ENCODE measurements around the gene CERS3. TPM values are rescaled to one million over a fixed set of nuclear protein-coding genes. Genes with fewer than 3 reads are reported as not detected.
"Not testable (repeated sequence)": the region's sequence is repeated elsewhere in the genome, so short reads cannot be mapped to it uniquely, and the experiment has no call there.

CERS3 gene
- polyA plus RNA-seq, 3 donors, result 0.03 to 0.26 TPM; not detected in 1

- DNase-seq (ENCODE audit: extremely low read depth in 1 of 11, low read depth in 9 of 11, low spot score in 4 of 11), result no peak
Observed at GRCh38 chr15:100484443-100484842, 44.3 kb downstream of the CERS3 start.

- DNase-seq (ENCODE audit: extremely low read depth in 1 of 11, low read depth in 9 of 11, low spot score in 4 of 11), result no peak
Observed at GRCh38 chr15:100483370-100483769, 45.4 kb downstream of the CERS3 start.

GRCh38 chr15:100476805-100477204 lies 51.9 kb downstream of the CERS3 start:
- no peak for DNase-seq (ENCODE audit: extremely low read depth in 1 of 11, low read depth in 9 of 11, low spot score in 4 of 11)

GRCh38 chr15:100472736-100473135 lies 56.0 kb downstream of the CERS3 start:
- DNase-seq (ENCODE audit: extremely low read depth in 1 of 11, low read depth in 9 of 11, low spot score in 4 of 11), result no peak

- DNase-seq (ENCODE audit: extremely low read depth in 1 of 11, low read depth in 9 of 11, low spot score in 4 of 11), result no peak
Observed at GRCh38 chr15:100471933-100472332, 56.8 kb downstream of the CERS3 start.

- peak in 1 of 11 donors; percentile 4 for DNase-seq (ENCODE audit: extremely low read depth in 1 of 11, low read depth in 9 of 11, low spot score in 4 of 11)
Observed at GRCh38 chr15:100468285-100468684, 60.5 kb downstream of the CERS3 start.

GRCh38 chr15:100466073-100466472 lies 62.7 kb downstream of the CERS3 start:
- DNase-seq (ENCODE audit: extremely low read depth in 1 of 11, low read depth in 9 of 11, low spot score in 4 of 11), result no peak

- DNase-seq (ENCODE audit: extremely low read depth in 1 of 11, low read depth in 9 of 11, low spot score in 4 of 11), result no peak
Observed at GRCh38 chr15:100464888-100465287, 63.9 kb downstream of the CERS3 start.

- DNase-seq (ENCODE audit: extremely low read depth in 1 of 11, low read depth in 9 of 11, low spot score in 4 of 11), result no peak
Observed at GRCh38 chr15:100464256-100464655, 64.5 kb downstream of the CERS3 start.

- DNase-seq (ENCODE audit: extremely low read depth in 1 of 11, low read depth in 9 of 11, low spot score in 4 of 11), result no peak
Observed at GRCh38 chr15:100463515-100463914, 65.2 kb downstream of the CERS3 start.

GRCh38 chr15:100461049-100461448 lies 67.7 kb downstream of the CERS3 start:
- DNase-seq (ENCODE audit: extremely low read depth in 1 of 11, low read depth in 9 of 11, low spot score in 4 of 11), result no peak

GRCh38 chr15:100457201-100457600 lies 71.5 kb downstream of the CERS3 start:
- DNase-seq (ENCODE audit: extremely low read depth in 1 of 11, low read depth in 9 of 11, low spot score in 4 of 11), result no peak

- no peak for DNase-seq (ENCODE audit: extremely low read depth in 1 of 11, low read depth in 9 of 11, low spot score in 4 of 11)
Observed at GRCh38 chr15:100454148-100454547, 74.6 kb downstream of the CERS3 start.

- no peak for DNase-seq (ENCODE audit: extremely low read depth in 1 of 11, low read depth in 9 of 11, low spot score in 4 of 11)
Observed at GRCh38 chr15:100448481-100448880, 80.3 kb downstream of the CERS3 start.

- not testable (repeated sequence) for DNase-seq (ENCODE audit: extremely low read depth in 1 of 11, low read depth in 9 of 11, low spot score in 4 of 11)
Observed at GRCh38 chr15:100441063-100441462, 87.7 kb downstream of the CERS3 start.

GRCh38 chr15:100439514-100439913 lies 89.2 kb downstream of the CERS3 start:
- no peak for DNase-seq (ENCODE audit: extremely low read depth in 1 of 11, low read depth in 9 of 11, low spot score in 4 of 11)

- DNase-seq (ENCODE audit: extremely low read depth in 1 of 11, low read depth in 9 of 11, low spot score in 4 of 11), result peak; percentile 27 to 74 (median 58)
Observed at GRCh38 chr15:100438570-100438969, 90.2 kb downstream of the CERS3 start.

- DNase-seq (ENCODE audit: extremely low read depth in 1 of 11, low read depth in 9 of 11, low spot score in 4 of 11), result no peak
Observed at GRCh38 chr15:100437261-100437660, 91.5 kb downstream of the CERS3 start.

- DNase-seq (ENCODE audit: extremely low read depth in 1 of 11, low read depth in 9 of 11, low spot score in 4 of 11), result no peak
Observed at GRCh38 chr15:100434561-100434960, 94.2 kb downstream of the CERS3 start.

GRCh38 chr15:100434038-100434437 lies 94.7 kb downstream of the CERS3 start:
- DNase-seq (ENCODE audit: extremely low read depth in 1 of 11, low read depth in 9 of 11, low spot score in 4 of 11), result no peak

GRCh38 chr15:100433304-100433703 lies 95.4 kb downstream of the CERS3 start:
- no peak for DNase-seq (ENCODE audit: extremely low read depth in 1 of 11, low read depth in 9 of 11, low spot score in 4 of 11)

- peak in 1 of 11 donors; percentile 5 for DNase-seq (ENCODE audit: extremely low read depth in 1 of 11, low read depth in 9 of 11, low spot score in 4 of 11)
Observed at GRCh38 chr15:100430411-100430810, 98.3 kb downstream of the CERS3 start.

Measured in renal cortex interstitium (tissue), 11 donors.